CD4-positive, alpha-beta T cell treated with Interleukin-17A for 1 hour (primary cell): ENCODE measurements around the gene ROR1.
"Not testable (repeated sequence)": the region's sequence is repeated elsewhere in the genome, so short reads cannot be mapped to it uniquely, and the experiment has no call there.

Source experiments
- DNase-seq: peaks from one replicate; pipeline ENCODE4 v3.0.0-alpha.2; 2020

ROR1 gene

GRCh38 chr1:63826246-63826861 lies 52.5 kb downstream of the ROR1 start:
- not testable (repeated sequence) for DNase-seq

GRCh38 chr1:63827411-63828321 lies 53.8 kb downstream of the ROR1 start:
- no peak for DNase-seq

- no peak for DNase-seq
Measured at GRCh38 chr1:63828322-63829044, 54.7 kb downstream of the ROR1 start.

- DNase-seq: no peak
Measured at GRCh38 chr1:63829349-63830327, 55.8 kb downstream of the ROR1 start.

- DNase-seq: no peak
Measured at GRCh38 chr1:63831409-63831808, 57.6 kb downstream of the ROR1 start.

GRCh38 chr1:63833363-63834119 lies 59.7 kb downstream of the ROR1 start:
- no peak for DNase-seq

GRCh38 chr1:63835128-63835527 lies 61.3 kb downstream of the ROR1 start:
- DNase-seq: no peak

GRCh38 chr1:63836374-63836773 lies 62.6 kb downstream of the ROR1 start:
- no peak for DNase-seq

- DNase-seq: no peak
Measured at GRCh38 chr1:63836830-63837229, 63.0 kb downstream of the ROR1 start.

- no peak for DNase-seq
Measured at GRCh38 chr1:63843010-63843409, 69.2 kb downstream of the ROR1 start.

GRCh38 chr1:63843884-63844283 lies 70.1 kb downstream of the ROR1 start:
- DNase-seq: no peak

GRCh38 chr1:63845346-63845745 lies 71.5 kb downstream of the ROR1 start:
- DNase-seq: no peak

- DNase-seq: no peak
Measured at GRCh38 chr1:63847308-63847910, 73.6 kb downstream of the ROR1 start.

GRCh38 chr1:63848733-63849132 lies 74.9 kb downstream of the ROR1 start:
- DNase-seq: no peak

GRCh38 chr1:63849149-63849548 lies 75.3 kb downstream of the ROR1 start:
- DNase-seq: no peak

- no peak for DNase-seq
Measured at GRCh38 chr1:63854091-63854490, 80.3 kb downstream of the ROR1 start.

GRCh38 chr1:63855942-63856341 lies 82.1 kb downstream of the ROR1 start:
- no peak for DNase-seq

- no peak for DNase-seq
Measured at GRCh38 chr1:63856924-63857323, 83.1 kb downstream of the ROR1 start.

GRCh38 chr1:63857478-63857877 lies 83.7 kb downstream of the ROR1 start:
- no peak for DNase-seq

GRCh38 chr1:63858153-63858552 lies 84.3 kb downstream of the ROR1 start:
- DNase-seq: no peak
